RCC 7860 (cell line): Measurements from ENCODE around the gene STMN3.
"Not testable (repeated sequence)": the region's sequence is repeated elsewhere in the genome, so short reads cannot be mapped to it uniquely, and the experiment has no call there.

Experiments
- DNase-seq: peaks from one replicate; pipeline ENCODE4 v3.0.0-alpha.2; 2015; ENCODE audit warnings: low spot score
- FAIRE-seq: peaks from 2 replicates; lab custom pipeline; 2012; peaks lifted over from hg19 to GRCh38; lab: Jason Lieb, UNC

STMN3 gene

DNA sequence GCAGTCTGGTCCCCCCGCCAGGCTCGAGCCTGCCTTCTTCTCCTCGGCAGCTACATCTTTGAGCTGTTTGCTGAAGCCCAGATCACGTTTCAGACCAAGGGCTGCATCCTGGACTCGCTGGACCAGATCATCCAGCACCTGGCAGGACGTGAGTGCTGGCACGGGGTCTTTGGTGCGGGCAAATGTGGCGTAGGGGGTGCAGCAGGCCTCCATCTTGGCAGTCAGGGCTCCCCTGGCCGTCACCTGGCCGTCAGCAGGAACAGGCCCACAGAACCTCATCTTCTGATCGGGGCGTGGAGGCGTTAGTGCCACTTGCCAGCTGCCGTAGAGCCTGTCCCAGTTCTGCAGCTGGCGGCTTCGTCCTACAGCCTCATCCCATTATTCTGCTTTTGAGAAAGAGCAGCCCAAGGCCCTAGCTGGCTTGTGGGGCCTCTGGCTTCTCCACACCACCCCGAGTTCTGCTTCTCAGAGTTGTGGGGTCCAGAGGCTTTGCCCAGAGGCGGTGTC lies 26.6 kb upstream of the STMN3 start:
- no peak for FAIRE-seq
- no peak for DNase-seq

DNA sequence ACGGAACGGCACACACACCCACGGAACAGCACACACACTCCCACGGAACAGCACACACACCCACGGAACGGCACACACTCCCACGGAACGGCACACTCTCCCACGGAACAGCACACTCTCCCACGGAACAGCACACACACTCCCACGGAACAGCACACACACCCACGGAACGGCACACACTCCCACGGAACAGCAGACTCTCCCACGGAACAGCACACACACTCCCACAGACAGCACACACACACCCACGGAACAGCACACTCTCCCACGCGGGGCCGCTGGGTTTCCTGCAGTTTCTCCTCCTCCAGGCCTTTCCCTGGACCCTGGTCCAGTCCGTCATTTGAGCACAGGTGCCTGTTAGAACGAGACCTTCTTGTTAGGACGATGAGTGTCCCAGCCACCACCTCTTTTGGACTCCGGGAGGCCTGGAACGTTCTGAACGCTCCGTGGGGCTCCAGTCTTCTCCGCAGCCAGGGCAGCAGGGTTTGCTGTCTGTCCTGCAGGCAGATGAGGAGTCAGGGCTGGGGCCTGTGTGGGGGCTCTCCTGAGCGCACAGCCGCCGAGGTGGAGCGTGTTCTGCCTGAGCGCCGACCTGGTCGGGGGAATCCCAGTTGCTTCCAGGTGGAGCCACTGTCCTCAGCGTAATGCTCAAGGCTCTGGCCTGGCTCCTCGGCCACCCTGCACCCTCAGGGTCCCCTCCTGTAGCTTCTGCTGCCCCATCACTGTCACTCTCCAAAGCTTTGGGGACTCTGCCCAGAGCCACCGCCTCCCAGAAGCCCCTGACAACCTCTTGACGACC lies 25.6 kb upstream of the STMN3 start:
- FAIRE-seq (no peak), DNase-seq (no peak)

DNA sequence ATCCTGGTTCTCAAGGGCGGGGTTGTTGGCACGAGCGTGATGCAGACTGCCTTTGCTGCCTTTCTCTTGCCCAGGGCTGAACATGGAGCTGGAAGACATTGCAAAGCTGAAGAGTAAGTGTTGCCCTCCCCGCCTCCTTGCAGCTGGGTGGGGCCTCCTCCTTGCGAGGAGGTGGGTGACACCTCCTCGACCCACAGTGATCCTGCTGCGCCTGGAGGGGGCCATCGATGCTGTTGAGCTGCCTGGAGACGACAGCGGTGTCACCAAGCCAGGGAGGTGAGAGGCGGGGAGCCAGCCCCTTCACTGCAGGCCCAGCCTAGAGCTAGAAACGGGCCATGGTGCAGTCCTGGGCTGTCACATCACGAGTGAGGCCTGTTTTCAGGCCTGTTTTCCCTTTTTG lies 24.8 kb upstream of the STMN3 start:
- FAIRE-seq (no peak), DNase-seq (no peak)

DNA sequence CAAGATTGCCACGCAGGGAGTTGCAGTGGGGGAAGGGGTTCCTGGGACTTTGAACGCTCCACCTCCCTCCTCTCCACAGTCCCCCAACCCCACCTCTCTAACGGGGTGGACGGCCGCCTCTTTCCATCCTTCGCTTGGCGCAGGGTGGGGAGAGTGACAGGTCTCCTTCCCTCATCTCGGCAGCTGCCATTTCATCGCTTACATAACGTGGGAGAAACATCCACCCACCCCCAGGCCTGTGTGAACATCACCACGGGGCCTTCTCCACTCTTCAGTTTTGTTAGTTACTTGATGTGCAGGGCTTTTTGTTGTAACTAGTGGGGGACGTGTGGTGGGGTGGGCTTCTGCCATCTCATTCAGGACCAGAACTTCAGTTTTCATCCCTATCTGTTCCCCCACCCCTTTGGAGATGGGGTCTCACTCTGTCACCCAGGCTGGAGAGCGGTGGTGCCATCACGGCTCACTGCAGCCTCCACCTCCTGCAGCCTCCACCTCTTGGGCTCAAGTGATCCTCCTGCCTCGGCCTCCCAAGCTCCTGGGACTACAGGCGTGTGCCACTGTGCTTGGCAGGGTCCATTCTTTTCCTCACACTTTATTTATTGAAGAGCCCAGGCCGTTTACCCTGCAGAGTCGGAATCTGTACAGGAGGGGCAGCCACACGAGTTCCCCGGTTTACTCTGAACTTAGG lies 22.6 kb upstream of the STMN3 start:
- DNase-seq (no peak), FAIRE-seq (no peak)

DNA sequence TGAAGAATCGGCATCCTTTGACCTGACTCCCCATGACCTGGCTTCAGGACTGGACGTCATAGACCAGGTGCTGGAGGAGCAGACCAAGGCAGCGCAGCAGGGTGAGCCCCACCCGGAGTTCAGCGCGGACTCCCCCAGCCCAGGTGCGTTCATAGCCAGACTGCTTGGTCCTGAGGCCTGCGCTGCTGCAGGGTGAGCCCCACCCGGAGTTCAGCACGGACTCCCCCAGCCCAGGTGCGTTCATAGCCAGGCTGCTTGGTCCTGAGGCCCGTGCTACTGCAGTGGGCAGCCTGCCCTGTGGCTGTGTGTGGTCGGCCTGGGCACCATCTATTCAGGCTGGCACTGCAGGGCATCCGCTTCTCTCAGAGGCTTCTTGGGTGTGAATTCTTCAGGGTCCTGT lies 20.7 kb upstream of the STMN3 start:
- FAIRE-seq, result no peak

DNA sequence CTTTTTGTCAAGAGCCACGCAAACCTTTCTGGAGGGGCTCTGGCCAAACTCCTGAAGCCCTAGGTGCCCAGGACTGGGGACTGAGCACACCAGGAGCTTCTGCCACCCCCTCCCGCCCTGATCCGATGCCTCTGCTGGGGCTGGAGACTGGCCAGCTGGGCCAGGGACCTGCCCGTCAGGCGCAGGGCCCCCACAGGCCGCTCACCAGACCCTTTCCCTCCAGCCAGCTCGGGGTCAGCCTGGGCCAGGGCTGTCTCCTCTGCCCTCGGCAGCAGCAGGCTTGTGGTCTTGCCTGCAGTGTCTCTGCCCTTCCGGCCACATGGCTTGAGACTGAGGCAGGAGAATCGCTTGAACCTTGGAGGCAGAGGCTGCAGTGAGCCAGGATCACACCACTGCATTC lies 19.4 kb upstream of the STMN3 start:
- FAIRE-seq (no peak), DNase-seq (no peak)

More for the DNA sequence above, 20.7 kb upstream of the STMN3 start:
- no peak for DNase-seq

DNA sequence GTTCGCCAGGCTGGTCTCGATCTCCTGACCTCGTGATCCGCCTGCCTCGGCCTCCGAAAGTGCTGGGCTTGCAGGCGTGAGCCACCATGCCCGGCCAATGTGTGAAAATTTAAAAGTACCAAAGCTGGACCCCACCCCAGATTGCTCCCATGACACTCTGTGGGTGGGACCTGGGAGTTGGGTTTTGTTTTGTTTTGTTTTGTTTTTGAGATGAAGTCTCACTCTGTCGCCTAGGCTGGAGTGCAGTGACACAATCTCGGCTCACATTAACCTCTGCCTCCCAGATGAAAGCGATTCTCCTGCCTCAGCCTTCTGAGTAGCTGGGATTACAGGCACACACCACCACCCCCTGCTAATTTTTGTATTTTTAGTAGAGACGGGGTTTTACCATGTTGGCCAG lies 18.5 kb upstream of the STMN3 start:
- not testable (repeated sequence) for DNase-seq

DNA sequence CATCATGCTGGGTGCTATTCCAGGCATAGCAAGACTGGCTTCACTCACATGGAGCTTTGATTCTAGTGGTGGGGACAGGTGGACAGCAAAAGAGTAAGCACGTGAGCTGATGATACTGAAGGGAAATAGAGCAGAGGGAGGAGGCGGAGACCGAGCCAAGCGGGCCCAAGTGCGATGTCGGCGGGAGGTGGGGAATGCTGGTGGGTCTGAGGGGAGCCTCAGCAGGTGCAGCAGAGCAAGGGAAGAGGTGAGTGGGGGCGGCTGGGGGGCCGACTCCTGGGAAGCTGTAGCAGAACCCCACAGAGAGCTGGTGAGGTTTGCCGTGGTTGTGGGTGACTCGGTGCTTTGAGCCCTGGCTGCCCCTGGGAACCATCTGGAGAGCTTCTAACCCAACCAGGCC lies 15.1 kb upstream of the STMN3 start:
- no peak for DNase-seq
- FAIRE-seq, result no peak

More for the DNA sequence above, 18.5 kb upstream of the STMN3 start:
- not testable (repeated sequence) for FAIRE-seq

DNA sequence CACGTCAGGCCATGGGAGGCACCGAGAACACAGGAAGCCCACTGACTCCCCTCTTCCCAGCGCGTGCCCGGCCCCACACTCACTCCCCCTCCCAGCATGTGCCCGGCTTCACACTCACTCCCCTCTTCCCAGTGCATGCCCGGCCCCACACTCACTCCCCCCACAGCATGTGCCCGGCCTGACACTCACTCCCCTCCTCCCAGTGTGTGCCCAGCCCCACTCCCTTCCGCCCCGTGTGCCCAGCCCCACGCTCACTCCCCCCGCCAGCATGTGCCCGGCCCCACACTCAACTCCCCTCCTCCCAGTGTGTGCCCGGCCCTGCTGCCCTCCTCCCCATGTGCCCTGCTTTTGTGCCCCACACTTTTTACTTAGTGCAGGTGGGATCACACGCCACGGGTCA lies 14.6 kb upstream of the STMN3 start:
- FAIRE-seq, result no peak

DNA sequence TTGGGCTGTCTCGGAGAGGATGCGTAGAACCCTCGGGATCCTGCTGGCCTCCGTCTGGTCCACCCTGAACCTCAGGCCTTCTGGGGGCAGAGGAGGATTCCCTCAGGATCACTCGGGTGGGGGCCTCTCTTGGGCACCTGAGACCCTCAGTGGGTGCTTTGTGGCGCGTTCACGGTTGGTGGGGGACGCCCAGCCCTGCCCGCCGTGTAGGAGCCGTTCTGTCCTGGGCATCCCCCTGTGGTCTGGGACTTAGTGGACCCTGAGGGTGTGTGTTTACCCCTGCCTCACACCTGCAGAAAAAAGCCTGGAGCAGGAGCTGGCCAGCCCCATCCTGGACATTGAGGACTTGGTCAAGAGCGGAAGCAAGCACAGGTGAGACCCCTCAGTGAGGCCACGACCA lies 12.5 kb upstream of the STMN3 start:
- DNase-seq (no peak), FAIRE-seq (no peak)

More for the DNA sequence above, 14.6 kb upstream of the STMN3 start:
- no peak for DNase-seq

DNA sequence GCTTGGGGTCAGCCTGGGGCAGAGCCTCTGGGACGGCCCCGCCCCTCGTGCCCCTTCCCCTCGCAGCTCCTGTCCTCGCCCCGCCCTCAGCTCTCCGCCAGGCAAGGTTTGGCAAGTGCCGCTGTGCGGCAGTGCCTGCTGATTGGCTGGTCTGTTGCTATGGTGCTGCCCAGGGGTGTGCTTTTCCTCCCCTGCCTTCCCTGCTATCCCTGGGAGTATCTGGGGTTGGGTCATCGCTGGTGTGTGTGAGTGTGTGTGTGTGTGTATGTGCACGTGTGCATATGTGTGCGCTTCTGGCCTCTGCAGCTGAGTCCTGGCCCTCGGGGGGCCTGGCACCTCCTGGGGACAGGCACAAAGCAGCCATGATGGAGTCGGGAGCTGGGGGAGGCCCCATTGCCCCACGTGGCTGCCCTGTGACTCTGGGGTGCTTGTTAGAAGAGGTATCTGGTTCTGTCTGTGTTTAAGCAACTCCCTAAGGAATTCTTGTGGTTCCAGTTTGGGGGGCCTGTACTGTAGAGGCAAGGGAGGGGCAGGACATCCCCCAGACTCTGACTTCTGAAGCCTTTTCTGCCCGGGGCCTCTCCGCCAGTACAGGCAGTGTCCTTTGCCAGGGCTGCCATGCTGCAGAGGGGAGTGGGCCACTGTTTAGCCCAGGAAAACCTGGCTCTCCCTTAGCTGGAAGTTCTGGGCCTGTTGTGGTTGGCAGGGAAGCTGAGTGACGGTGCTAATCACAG lies 11.8 kb upstream of the STMN3 start:
- no peak for FAIRE-seq
- DNase-seq, result no peak

DNA sequence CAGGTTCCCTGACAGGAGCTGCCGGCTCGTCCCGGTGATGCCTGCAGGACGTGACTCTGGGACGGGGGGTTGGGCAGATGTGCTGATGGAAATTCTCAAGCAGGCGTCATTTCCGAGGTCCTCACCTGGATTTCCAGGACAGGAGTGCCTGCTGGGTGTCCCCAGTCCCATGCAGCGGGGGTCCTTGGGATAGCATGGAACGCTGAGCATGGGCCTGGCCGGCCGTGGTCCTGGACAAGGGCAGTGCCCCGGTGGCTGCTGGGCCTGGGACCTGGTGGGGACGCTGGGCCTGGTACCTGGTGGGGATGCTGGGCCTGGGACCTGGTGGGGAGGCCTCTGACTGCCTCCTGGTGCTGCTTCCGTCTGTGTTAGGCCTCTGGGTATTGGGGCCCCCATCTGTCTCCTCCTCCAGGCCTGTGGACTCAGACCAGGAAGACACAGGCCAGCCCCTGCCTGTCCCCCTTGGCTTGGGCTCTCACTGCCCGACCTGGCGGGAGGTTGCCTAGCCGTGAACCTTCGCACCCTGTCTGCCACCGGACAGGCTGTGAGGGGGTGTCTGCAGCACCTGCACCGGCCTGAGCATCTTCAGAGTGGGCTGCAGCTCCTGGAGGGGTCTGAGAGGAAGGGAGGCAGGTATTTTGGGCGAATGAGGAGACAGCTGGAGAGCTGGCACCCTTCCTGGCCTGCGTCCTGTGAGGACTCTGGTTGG lies 11.1 kb upstream of the STMN3 start:
- no peak for FAIRE-seq
- DNase-seq, result no peak

DNA sequence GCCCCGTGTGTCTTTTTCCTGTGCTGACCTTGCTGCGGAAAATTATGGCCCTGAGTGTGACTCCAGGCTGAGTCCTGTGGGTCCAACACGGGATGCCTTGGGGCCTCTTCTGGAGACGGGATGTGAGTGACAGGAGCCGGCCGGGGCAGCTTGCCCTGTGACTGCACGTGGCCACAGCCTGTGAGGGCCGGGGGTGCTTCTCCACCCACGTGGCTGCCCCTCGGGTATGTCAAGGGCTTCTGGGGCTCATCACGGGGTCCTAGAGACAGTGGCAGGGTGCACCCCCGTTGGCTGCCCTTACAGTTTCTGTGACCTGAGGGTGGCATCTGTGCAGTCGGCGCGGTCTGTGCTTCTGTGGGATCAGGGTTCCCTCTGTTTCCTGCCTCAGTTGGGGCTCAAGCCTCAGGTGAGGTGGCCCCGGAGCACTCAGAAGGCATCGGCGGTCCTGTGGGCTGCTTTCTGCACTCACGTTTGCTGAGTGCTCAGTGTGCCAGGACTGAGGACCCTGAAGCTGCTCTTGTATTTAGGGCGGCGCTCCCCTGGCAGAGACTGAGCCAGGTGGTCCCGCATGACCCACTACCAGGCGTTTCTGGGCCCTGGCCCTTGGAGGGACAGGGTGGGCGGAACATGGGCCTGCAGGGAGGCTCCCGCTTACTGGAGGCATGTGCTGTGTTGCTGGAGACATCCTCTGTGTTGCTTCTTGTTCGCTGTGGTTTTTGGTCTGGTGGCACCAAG lies 10.3 kb upstream of the STMN3 start:
- no peak for FAIRE-seq

DNA sequence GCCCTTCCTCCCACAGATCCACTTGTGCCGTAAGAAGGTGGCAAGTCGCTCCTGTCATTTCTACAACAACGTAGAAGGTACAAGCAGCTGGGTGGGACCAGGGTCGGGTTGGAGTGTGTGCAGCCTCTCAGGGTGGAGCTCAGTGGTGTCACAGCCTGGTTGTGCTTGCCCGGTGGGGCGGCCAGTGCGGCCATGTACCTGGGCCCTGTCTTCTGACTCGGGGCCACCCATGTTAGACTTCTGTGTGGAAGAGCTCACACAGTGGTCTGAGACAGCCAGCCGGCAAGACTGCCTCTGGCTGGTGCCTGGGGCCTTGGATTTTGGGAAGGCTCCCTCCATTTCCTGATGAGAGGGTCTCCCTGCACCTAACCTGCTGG lies 9.6 kb upstream of the STMN3 start:
- no peak for DNase-seq
- FAIRE-seq, result no peak

More for the DNA sequence above, 10.3 kb upstream of the STMN3 start:
- DNase-seq, result no peak

DNA sequence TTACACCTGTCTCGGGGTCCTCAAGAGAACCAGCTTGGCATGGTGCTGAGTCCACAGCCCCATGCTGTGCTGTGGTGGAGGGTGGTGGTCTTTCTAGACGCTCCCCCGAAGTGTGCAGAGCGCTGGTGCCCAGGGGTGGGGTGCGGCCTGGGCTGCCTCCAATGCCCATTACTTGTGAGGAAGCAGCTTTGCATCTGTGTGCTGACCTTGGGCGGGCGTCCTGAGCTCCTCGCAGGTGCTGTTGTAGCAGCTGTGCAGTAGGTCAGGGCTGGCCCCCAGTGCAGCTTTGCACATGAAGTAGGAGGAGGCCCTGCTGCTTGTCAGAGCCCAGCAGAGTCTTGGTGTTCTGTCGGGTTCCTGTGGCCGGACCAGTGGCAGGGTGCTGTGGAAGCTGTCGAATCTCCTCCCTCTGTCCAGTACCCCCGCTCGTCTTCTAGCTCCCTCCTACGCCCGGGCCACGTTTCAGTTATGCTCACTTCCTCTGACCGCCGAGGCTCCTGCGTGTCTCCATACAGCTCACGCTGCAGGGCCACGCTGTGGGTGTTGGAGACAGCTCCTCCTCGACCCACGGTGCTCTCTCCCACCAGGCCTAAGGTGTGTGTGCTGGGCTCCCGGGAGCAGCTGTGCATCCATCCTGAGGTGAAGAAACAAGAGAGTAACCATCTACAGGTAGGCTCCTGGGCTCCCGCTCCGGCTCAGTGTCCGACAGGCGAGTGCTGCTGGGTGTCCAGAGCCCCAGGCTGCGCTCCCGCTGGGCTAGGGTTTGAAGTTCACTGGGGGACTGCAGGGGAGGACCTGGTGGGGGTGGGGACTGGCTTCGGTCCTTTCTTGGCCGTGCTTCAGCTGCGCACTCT lies 9.0 kb upstream of the STMN3 start:
- FAIRE-seq, result no peak
- DNase-seq, result no peak

DNA sequence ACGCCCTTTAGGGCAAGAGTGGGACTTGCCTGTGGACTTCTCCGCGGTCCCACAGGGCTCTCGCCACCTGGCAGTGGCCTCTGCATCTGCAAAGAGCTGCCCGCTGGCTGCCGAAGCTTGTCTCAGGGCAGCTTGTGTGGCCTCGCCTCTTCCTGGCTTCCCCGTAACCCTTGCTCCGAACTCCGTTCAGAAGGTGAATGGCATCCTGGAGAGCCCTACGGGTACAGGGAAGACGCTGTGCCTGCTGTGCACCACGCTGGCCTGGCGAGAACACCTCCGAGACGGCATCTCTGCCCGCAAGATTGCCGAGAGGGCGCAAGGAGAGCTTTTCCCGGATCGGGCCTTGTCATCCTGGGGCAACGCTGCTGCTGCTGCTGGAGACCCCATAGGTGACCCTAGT lies 7.9 kb upstream of the STMN3 start:
- DNase-seq, result no peak
- no peak for FAIRE-seq

DNA sequence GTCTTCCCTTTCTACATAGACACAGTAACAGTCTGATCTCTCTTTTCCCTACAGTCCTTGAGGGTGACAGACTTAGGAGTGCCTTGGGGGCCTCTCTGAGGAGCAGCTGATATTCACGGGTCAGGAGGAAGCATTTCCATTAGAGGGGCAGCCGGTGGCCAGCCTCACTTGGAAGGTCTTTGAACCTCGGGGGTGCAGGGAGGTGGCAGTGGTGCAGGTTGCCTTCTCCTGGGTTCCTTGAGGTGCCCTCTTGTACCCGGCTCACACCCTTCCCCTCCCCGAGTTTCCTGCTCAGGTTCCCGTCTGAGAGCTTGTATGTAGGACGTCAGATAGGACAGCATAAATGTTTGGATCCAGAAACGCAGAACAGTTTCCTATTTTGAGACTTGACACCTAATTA lies 7.4 kb upstream of the STMN3 start:
- no peak for DNase-seq

DNA sequence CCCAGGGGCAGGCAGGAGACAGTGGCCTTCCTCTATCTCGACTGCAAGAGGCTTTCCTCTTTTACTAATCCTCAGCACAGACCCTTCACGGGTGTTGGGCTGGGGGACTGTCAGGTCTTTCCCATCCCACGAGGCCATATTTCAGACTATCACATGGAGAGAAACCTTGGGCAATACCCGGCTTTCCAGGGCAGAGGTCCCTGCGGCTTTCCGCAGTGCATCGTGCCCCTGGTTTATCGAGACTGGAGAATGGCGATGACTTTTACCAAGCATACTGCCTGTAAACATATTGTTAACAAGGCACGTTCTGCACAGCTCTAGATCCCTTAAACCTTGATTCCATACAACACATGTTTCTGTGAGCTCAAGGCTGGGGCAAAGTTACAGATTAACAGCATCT lies 7.0 kb upstream of the STMN3 start:
- DNase-seq, FAIRE-seq: not testable (repeated sequence)

More for the DNA sequence above, 7.4 kb upstream of the STMN3 start:
- no peak for FAIRE-seq

DNA sequence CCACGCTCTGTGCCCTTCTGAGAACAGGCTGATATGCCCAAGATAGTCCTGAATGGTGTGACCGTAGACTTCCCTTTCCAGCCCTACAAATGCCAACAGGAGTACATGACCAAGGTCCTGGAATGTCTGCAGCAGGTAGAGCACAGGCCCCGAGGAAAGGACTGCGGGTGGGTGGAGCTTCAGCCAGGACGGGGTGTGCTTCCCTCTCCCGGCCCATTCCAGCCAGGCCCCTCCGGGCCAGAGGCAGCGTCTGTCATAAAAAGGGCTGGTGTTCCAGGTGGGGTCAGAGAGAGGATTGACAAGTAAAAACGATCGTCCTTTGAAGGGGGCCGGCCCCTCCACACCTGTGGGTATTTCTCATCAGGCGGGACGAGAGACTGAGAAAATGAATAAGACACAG lies 6.1 kb upstream of the STMN3 start:
- no peak for DNase-seq
- no peak for FAIRE-seq
